Transverse colon (tissue), 3 donors: ENCODE measurements around the gene PBX2.

Experiments
- EP300 ChIP-seq: sonication (generic); formaldehyde crosslinking; IDR thresholded peaks from one replicate; pipeline ENCODE4 v1.6.1; 2017; ENCODE audit warnings: antibody characterized with exemption, low read depth
- POLR2A ChIP-seq: fragments of 450-650 bp; IDR thresholded peaks from one replicate; pipeline ENCODE4 v1.6.1; 2016; ENCODE audit warnings: antibody characterized with exemption, mild to moderate bottlenecking, moderate library complexity
- TF ChIP-seq, protein P1 (sequence below), 5 experiments: fragments of 200-600 bp in 3 of 5; fragments of 450-650 bp in 2 of 5; sonication (generic) in 3 of 5; IDR thresholded peaks; 1 replicate in 2 of 5; 2 replicates in 3 of 5; pipeline ENCODE4 v1.5.1; 2016 to 2017; ENCODE audit warnings: antibody characterized with exemption in 5 of 5, inconsistent platforms in 3 of 5, mild to moderate bottlenecking in 2 of 5, moderate library complexity in 1 of 5

DNA sequence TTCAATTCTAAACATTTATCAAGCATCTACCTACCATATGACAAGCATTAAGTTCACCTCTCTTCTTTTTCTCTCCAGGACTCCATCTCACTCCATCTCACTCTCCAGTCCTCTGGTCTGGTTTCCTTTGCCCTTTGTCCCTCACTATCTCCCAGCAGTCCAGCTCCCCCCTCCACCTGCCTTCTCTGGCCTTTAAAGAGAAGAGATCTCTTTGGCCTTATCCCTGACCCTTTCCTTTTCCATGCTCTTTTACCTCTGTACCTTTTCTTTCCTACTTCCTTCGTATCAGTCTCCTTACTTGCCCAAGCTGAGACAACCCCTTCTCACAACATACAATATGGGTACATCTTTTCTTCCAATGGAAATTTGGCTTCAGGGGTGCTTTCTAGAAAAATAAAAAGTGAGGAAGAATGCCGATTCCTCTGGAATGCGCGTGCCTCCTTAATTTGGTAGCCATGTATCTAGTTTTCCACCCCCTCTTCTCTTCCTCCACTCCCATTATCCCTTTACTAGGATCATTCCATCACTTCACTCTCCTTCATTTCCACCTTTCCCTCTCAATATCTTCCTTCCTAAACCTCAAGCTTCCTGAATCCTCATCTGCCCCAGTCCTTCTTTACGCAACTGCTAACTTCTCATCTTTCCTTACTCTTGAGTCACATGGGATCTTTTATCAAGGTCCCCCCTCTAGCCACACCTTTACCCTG, 13.4 kb downstream of the PBX2 start:
- TF ChIP-seq, protein P1, sequence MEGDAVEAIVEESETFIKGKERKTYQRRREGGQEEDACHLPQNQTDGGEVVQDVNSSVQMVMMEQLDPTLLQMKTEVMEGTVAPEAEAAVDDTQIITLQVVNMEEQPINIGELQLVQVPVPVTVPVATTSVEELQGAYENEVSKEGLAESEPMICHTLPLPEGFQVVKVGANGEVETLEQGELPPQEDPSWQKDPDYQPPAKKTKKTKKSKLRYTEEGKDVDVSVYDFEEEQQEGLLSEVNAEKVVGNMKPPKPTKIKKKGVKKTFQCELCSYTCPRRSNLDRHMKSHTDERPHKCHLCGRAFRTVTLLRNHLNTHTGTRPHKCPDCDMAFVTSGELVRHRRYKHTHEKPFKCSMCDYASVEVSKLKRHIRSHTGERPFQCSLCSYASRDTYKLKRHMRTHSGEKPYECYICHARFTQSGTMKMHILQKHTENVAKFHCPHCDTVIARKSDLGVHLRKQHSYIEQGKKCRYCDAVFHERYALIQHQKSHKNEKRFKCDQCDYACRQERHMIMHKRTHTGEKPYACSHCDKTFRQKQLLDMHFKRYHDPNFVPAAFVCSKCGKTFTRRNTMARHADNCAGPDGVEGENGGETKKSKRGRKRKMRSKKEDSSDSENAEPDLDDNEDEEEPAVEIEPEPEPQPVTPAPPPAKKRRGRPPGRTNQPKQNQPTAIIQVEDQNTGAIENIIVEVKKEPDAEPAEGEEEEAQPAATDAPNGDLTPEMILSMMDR (IDR thresholded peaks at IDR 0.05) = no peak
- TF ChIP-seq POLR2A = no peak
- TF ChIP-seq EP300 = no peak
